Kidney (tissue), 14 donors: ENCODE measurements around the gene SIAH3. TPM values are rescaled to one million over a fixed set of nuclear protein-coding genes. Genes with fewer than 3 reads are reported as not detected.

ENCODE experiments used
- DNase-seq, 5 donors: peaks; one replicate each; pipeline ENCODE4 v3.0.0-alpha.2; 2013 to 2020
- FAIRE-seq: peaks from 2 replicates; lab custom pipeline; 2012; peaks lifted over from hg19 to GRCh38; lab: Jason Lieb, UNC
- H3K27ac ChIP-seq, 2 donors: one replicate each; pipeline ENCODE4 v1.7.0; 2013; ENCODE audit warnings: low read depth in 2 of 2, low read length in 2 of 2, inconsistent platforms in 1 of 2
- H3K27me3 ChIP-seq: one replicate; pipeline ENCODE4 v1.7.1; 2013; ENCODE audit warnings: low read length, inconsistent platforms; ENCODE audit not compliant: control insufficient read depth, insufficient read depth
- H3K36me3 ChIP-seq, 3 donors: one replicate each; pipeline versions ENCODE4 v1.7.0 to v1.7.1; 2013; ENCODE audit warnings: low read length in 3 of 3, control low read depth in 1 of 3, inconsistent platforms in 1 of 3; ENCODE audit not compliant: insufficient read depth in 3 of 3, control insufficient read depth in 2 of 3
- H3K4me1 ChIP-seq, 3 donors: one replicate each; pipeline versions ENCODE4 v1.7.0 to v1.7.1; 2013; ENCODE audit warnings: low read length in 3 of 3, inconsistent platforms in 1 of 3, low read depth in 1 of 3; ENCODE audit not compliant: control insufficient read depth in 2 of 3, insufficient read depth in 2 of 3
- H3K4me3 ChIP-seq, 3 donors: one replicate each; pipeline versions ENCODE4 v1.7.0 to v1.8.1; 2013; ENCODE audit warnings: low read length in 3 of 3, control low read depth in 1 of 3, inconsistent platforms in 1 of 3
- H3K9ac ChIP-seq, 3 donors: one replicate each; pipeline versions ENCODE4 v1.7.0 to v1.7.1; 2013; ENCODE audit warnings: low read length in 3 of 3, control low read depth in 1 of 3, inconsistent platforms in 1 of 3
- H3K9me3 ChIP-seq, 3 donors: one replicate each; pipeline versions ENCODE4 v1.7.0 to v1.7.1; 2013; ENCODE audit warnings: low read length in 3 of 3, control low read depth in 1 of 3, inconsistent platforms in 1 of 3; ENCODE audit not compliant: control insufficient read depth in 2 of 3, insufficient read depth in 1 of 3
- CTCF ChIP-seq: IDR thresholded peaks from 3 replicates; pipeline ENCODE4 v1.5.1; 2012; ENCODE audit warnings: mild to moderate bottlenecking, moderate library complexity, borderline replicate concordance; ENCODE audit not compliant: insufficient read depth; ENCODE audit errors: extremely low read depth
- intact Hi-C: fragments of 100-400 bp; cut with DNase I; formaldehyde crosslinking; loops from one replicate; pipeline ENCODE4 v1.11.1; 2022
- polyA plus RNA-seq: library from polyadenylated mRNA; stranded (reverse); fragments of 350-450 nt; fragmentation: Illumina TruSeq; extraction: RNeasy Lipid Tissue Mini Kit (QIAGEN cat#74804); gene quantifications from one replicate; pipeline ENCODE4 v1.2.3, GENCODE V29; 2014; ENCODE audit warnings: low read depth, low replicate concordance; ENCODE audit not compliant: insufficient read depth
- total RNA-seq: library from RNA; stranded (reverse); fragmentation: NEBNext Ultra II Directional; extraction: Animal tissue kit (Norgen Biotek cat#: 25700); gene quantifications from one replicate; pipeline ENCODE4 v1.2.1, GENCODE V29; 2021
- donor health status: control.
- donor health status: control.
- donor health status: control.
- donor health status: control.
- donor health status: control.
- donor health status: DM: yes; HTN: yes; CAD: no.
- donor health status: Normal renal cell carcinoma (clear cell type).

The SIAH3 gene
- total and polyA plus RNA-seq, 2 donors from 2014 or later: 0.03 to 0.41 TPM

DNA sequence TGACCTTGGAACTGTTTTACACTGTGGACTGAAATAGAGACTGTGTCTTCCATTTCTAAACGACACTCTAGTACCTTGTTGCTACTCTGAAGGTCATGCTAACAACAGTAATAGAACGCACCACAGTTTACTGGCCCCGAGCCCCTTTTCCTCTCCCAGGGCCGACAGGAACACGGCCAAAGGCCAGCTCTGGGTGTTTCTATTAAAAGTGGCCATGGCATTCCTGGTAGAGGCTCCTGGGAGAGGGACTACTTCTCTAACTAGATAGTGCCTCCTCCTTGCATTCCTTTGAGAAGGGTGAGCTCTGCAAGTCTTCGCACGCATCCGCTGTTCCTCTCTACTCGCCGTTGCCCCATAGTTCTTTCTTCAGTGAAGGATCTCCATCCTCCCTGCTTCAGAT is 18.7 kb upstream of the SIAH3 start:
- Histone ChIP-seq H3K9ac (no peak overlapping the region), H3K4me1 (no peaks in the 10 kb centered on the region), H3K27me3 (no peaks in the 10 kb centered on the region), H3K27ac (no peak overlapping the region), H3K9me3 (no peaks in the 10 kb centered on the region), H3K4me3 (no peak overlapping the region), H3K36me3 (no peaks in the 10 kb centered on the region)
- no peak for TF ChIP-seq CTCF
- FAIRE-seq (no peak), DNase-seq (no peak)
- intact Hi-C loops: no loop called here

DNA sequence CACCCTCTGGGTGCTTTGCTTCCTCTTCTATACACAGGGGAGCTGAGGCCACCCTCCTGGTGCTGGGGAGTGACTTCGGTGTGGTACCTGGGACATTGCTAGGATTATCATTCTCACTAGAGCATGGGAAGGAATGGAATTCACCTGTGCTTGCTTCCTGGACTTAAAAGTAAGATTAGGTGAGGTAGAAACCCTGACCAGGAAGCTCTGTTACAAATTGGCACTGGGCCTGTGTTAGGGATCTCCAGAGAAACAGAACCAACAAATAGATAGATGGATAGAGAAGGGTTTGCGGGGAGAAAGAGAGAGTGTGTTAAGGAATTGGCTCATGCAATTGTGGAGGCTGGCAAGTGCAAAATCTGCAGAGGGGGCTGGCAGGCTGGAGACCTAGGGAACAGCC is 13.9 kb upstream of the SIAH3 start:
- no peak for FAIRE-seq
- Histone ChIP-seq H3K27ac (no peak overlapping the region), H3K4me3 (no peak overlapping the region), H3K4me1 (no peaks in the 10 kb centered on the region), H3K27me3 (no peaks in the 10 kb centered on the region), H3K9me3 (peaks cover 0 to 6% (median 0%) of the 10 kb centered on the region in 3 donors), H3K9ac (no peak overlapping the region), H3K36me3 (no peaks in the 10 kb centered on the region)
- no peak for DNase-seq
- no peak for TF ChIP-seq CTCF
- intact Hi-C loops: no loop called here

DNA sequence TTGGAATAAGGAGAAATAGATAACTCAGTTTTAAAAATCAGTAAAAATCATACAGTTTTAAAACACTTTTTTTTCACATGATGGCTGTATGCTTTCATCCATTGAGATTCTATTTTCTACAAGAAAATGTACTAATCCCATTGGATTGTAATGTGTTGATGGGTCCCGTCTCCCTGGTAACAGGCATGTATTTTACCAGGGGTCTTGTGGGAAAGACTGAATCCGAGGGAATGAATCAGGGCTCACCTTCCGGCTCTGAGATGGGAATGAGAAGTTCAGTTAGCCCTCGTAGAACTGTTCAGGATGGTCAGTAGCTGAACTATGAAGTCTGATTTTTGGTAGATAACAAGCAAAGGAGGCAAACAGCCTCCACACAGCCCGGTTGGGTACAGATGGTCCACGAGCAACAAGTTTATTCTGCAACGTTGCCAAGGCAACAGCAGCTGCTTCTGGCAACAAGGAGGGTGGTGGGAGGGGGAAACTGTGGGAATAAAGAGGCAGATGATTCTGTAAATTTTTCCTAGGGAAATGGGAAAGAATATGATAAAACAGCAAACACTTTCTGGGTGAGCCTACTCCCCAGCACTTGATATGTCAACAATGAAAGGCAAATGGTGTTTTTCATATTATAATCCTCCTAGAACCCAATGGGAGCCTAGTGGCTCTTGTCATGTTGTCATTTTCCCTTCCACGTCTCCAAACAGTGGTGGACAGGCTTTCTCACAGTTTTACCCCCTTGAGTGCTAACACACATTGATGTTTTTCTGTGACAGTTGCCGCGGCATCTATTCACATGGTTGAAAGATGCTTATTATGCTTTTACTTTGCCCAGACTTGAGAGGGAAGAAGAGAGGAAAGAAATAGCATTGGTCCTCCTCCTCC is 12.4 kb upstream of the SIAH3 start:
- intact Hi-C loops: no loop called here
- H3K4me3 ChIP-seq: no peak overlapping the region
- DNase-seq: peak in 1 of 5 donors; percentile 47
- H3K9me3 ChIP-seq: peaks cover 0 to 6% (median 0%) of the 10 kb centered on the region in 3 donors
- H3K4me1 ChIP-seq: no peaks in the 10 kb centered on the region
- no peak for TF ChIP-seq CTCF
- no peak overlapping the region for H3K9ac ChIP-seq
- no peak overlapping the region for H3K27ac ChIP-seq
- no peaks in the 10 kb centered on the region for H3K27me3 ChIP-seq
- no peak for FAIRE-seq
- no peaks in the 10 kb centered on the region for H3K36me3 ChIP-seq
